ENCODE measurements around the gene ZNF749.
"Not testable (repeated sequence)": the region's sequence is repeated elsewhere in the genome, so short reads cannot be mapped to it uniquely, and the experiment has no call there.

The ZNF749 gene

GRCh38 chr19:57436417-57436816 is 1.3 kb downstream of the ZNF749 start:
- H3K4me3 ChIP-seq: peak overlapping the region; percentile 83
- in situ Hi-C loops (cut with MboI; ENCODE audit: low sequenced_read_pairs): no loop called here
- 0 out of 2 replicates have a peak, but pooled peaks cover 4% of the 10 kb centered on the region for H3K36me3 ChIP-seq (replicated peaks)

GRCh38 chr19:57437931-57438330 is 2.8 kb downstream of the ZNF749 start:
- no peak for DNase-seq (ENCODE audit: low spot score in 2 of 2)
- no peaks in the 10 kb centered on the region; the same call in 1 of the 2 replicates for H3K9me3 ChIP-seq
- H3K27me3 ChIP-seq (ENCODE audit: low read depth): no peaks in the 10 kb centered on the region
- H3K36me3 ChIP-seq (replicated peaks): peaks cover 12% of the 10 kb centered on the region
- in situ Hi-C loops (cut with MboI; ENCODE audit: low sequenced_read_pairs): no loop called here
- no peak overlapping the region for H3K4me3 ChIP-seq
- H3K4me1 ChIP-seq: peaks cover 6% of the 10 kb centered on the region

More at GRCh38 chr19:57436417-57436816, 1.3 kb downstream of the ZNF749 start:
- no peaks in the 10 kb centered on the region for H3K27me3 ChIP-seq (ENCODE audit: low read depth)
- no peak for DNase-seq (ENCODE audit: low spot score in 2 of 2)
- peaks cover 6% of the 10 kb centered on the region for H3K4me1 ChIP-seq
- H3K9me3 ChIP-seq: no peaks in the 10 kb centered on the region; the same call in 1 of the 2 replicates

- Histone ChIP-seq H3K9me3 (peaks cover 2% of the 10 kb centered on the region), H3K36me3 (replicated peaks) (peaks cover 22% of the 10 kb centered on the region)
- in situ Hi-C loops (cut with MboI; ENCODE audit: low sequenced_read_pairs): no loop called here
These were observed 3.8 kb downstream of the ZNF749 start for GRCh38 chr19:57438925-57439324.

GRCh38 chr19:57441979-57442752 is 7.0 kb downstream of the ZNF749 start:
- Histone ChIP-seq H3K36me3 (replicated peaks) (peaks cover 33% of the 10 kb centered on the region), H3K4me3 (no peak overlapping the region), H3K27me3 (ENCODE audit: low read depth) (no peaks in the 10 kb centered on the region), H3K4me1 (no peaks in the 10 kb centered on the region), H3K9me3 (peaks cover 6% of the 10 kb centered on the region; the same call in 1 of the 2 replicates)
- no peak for DNase-seq (ENCODE audit: low spot score in 2 of 2)
- in situ Hi-C loops (cut with MboI; ENCODE audit: low sequenced_read_pairs): no loop called here

More at GRCh38 chr19:57438925-57439324, 3.8 kb downstream of the ZNF749 start:
- no peak for DNase-seq (ENCODE audit: low spot score in 2 of 2)
- Histone ChIP-seq H3K27me3 (ENCODE audit: low read depth) (no peaks in the 10 kb centered on the region), H3K4me3 (no peak overlapping the region), H3K4me1 (peaks cover 6% of the 10 kb centered on the region)

GRCh38 chr19:57443121-57443696 is 8.1 kb downstream of the ZNF749 start:
- in situ Hi-C loops (cut with MboI; ENCODE audit: low sequenced_read_pairs): no loop called here
- Histone ChIP-seq H3K36me3 (replicated peaks) (peaks cover 33% of the 10 kb centered on the region), H3K27me3 (ENCODE audit: low read depth) (no peaks in the 10 kb centered on the region), H3K4me3 (no peak overlapping the region), H3K9me3 (peaks cover 6% of the 10 kb centered on the region; the same call in 1 of the 2 replicates), H3K4me1 (no peaks in the 10 kb centered on the region)
- no peak for DNase-seq (ENCODE audit: low spot score in 2 of 2)

GRCh38 chr19:57452307-57452706 is 17.2 kb downstream of the ZNF749 start:
- no peaks in the 10 kb centered on the region for H3K36me3 ChIP-seq (replicated peaks)
- in situ Hi-C loops (cut with MboI; ENCODE audit: low sequenced_read_pairs): no loop called here

GRCh38 chr19:57465680-57466381 is 30.7 kb downstream of the ZNF749 start:
- Histone ChIP-seq H3K4me1 (no peaks in the 10 kb centered on the region), H3K9me3 (peaks cover 10% of the 10 kb centered on the region), H3K4me3 (no peak overlapping the region), H3K36me3 (replicated peaks) (no peaks in the 10 kb centered on the region), H3K27me3 (ENCODE audit: low read depth) (no peaks in the 10 kb centered on the region)
- DNase-seq (ENCODE audit: low spot score in 2 of 2): peak; percentile 27 to 30
- in situ Hi-C loops (cut with MboI; ENCODE audit: low sequenced_read_pairs): no loop called here

More at GRCh38 chr19:57452307-57452706, 17.2 kb downstream of the ZNF749 start:
- no peak for DNase-seq (ENCODE audit: low spot score in 2 of 2)
- Histone ChIP-seq H3K4me3 (no peak overlapping the region), H3K4me1 (no peaks in the 10 kb centered on the region), H3K9me3 (peaks cover 2% of the 10 kb centered on the region; the same call in 1 of the 2 replicates), H3K27me3 (ENCODE audit: low read depth) (no peaks in the 10 kb centered on the region)

GRCh38 chr19:57466489-57466888 is 31.4 kb downstream of the ZNF749 start:
- no peaks in the 10 kb centered on the region for H3K36me3 ChIP-seq (replicated peaks)
- H3K4me1 ChIP-seq: no peaks in the 10 kb centered on the region

GRCh38 chr19:57473646-57474045 is 38.5 kb downstream of the ZNF749 start:
- H3K27me3 ChIP-seq (ENCODE audit: low read depth): no peaks in the 10 kb centered on the region
- no peaks in the 10 kb centered on the region for H3K36me3 ChIP-seq (replicated peaks)
- no peak for DNase-seq (ENCODE audit: low spot score in 2 of 2)
- no peak overlapping the region for H3K4me3 ChIP-seq
- in situ Hi-C loops (cut with MboI; ENCODE audit: low sequenced_read_pairs): no loop called here
- H3K4me1 ChIP-seq: no peaks in the 10 kb centered on the region
- H3K9me3 ChIP-seq: peaks cover 21% of the 10 kb centered on the region

More at GRCh38 chr19:57466489-57466888, 31.4 kb downstream of the ZNF749 start:
- Histone ChIP-seq H3K27me3 (ENCODE audit: low read depth) (no peaks in the 10 kb centered on the region), H3K9me3 (peaks cover 11% of the 10 kb centered on the region), H3K4me3 (no peak overlapping the region)
- no peak for DNase-seq (ENCODE audit: low spot score in 2 of 2)
- in situ Hi-C loops (cut with MboI; ENCODE audit: low sequenced_read_pairs): no loop called here

- peak; percentile 80 to 86 for DNase-seq (ENCODE audit: low spot score in 2 of 2)
- in situ Hi-C loops (cut with MboI; ENCODE audit: low sequenced_read_pairs): no loop called here
- Histone ChIP-seq H3K9me3 (peaks cover 15% of the 10 kb centered on the region), H3K27me3 (ENCODE audit: low read depth) (no peaks in the 10 kb centered on the region), H3K4me1 (no peaks in the 10 kb centered on the region), H3K36me3 (replicated peaks) (no peaks in the 10 kb centered on the region), H3K4me3 (peak within 1 kb of the TSS; percentile 39)
These were observed 42.3 kb downstream of the ZNF749 start, which contains the start of gene ZNF772 for GRCh38 chr19:57477191-57478008. Gene ZNF772, minus strand, starts transcription at chr19:57477566. Its CDS starts 257 bp downstream, at chr19:57477309.

GRCh38 chr19:57487477-57488298 is 52.6 kb downstream of the ZNF749 start, which contains the start of gene ZNF419:
Gene ZNF419, plus strand, starts transcription at chr19:57487750. Its CDS starts 201 bp downstream, at chr19:57487951.
- in situ Hi-C loops (cut with MboI; ENCODE audit: low sequenced_read_pairs); H3K36me3 ChIP-seq (replicated peaks); H3K4me1 ChIP-seq; H3K9me3 ChIP-seq; H3K27me3 ChIP-seq (ENCODE audit: low read depth): not testable (repeated sequence)
- H3K4me3 ChIP-seq: peak within 1 kb of the TSS; percentile 93
- DNase-seq (ENCODE audit: low spot score in 2 of 2): peak; percentile 80 to 93

GRCh38 chr19:57488299-57488644 is 53.1 kb downstream of the ZNF749 start:
- in situ Hi-C loops (cut with MboI; ENCODE audit: low sequenced_read_pairs); DNase-seq (ENCODE audit: low spot score in 2 of 2); H3K27me3 ChIP-seq (ENCODE audit: low read depth); H3K9me3 ChIP-seq; H3K4me1 ChIP-seq; H3K4me3 ChIP-seq: not testable (repeated sequence)
- peaks cover 14% of the 10 kb centered on the region for H3K36me3 ChIP-seq (replicated peaks)

All from HAP-1 (cell line).